ENCODE data around the gene INPP4B. TPM values are rescaled to one million over a fixed set of nuclear protein-coding genes. Genes with fewer than 3 reads are reported as not detected.

Gene INPP4B
- total and polyA plus RNA-seq, 2 of the 4 experiments (the other 2 are of a cell fraction): 1.8 to 14.0 TPM

GRCh38 chr4:142156256-142156655 lies 689.8 kb downstream of the INPP4B start:
- Histone ChIP-seq H4K8ac (ENCODE audit: low read depth in 2 of 2, low read length in 2 of 2) (no peak overlapping the region), H3K56ac (ENCODE audit: extremely low read depth, insufficient read depth, low read length) (no peak overlapping the region), H3K4ac (ENCODE audit: low read depth, low read length) (no peak overlapping the region), H3K79me1 (ENCODE audit: low read depth in 1 of 2, low read length in 2 of 2) (no peaks in the 10 kb centered on the region), H3K18ac (ENCODE audit: low read depth, low read length) (no peak overlapping the region), H2AFZ (replicated peaks; ENCODE audit: low read length, poor library complexity) (no peak overlapping the region), H3K4me3 (ENCODE audit: insufficient read depth, low read depth, low read length) (no peak overlapping the region), H2BK5ac (ENCODE audit: low read depth, low read length, poor library complexity, severe bottlenecking) (no peak overlapping the region), H3K9me1 (ENCODE audit: insufficient read depth, low read length) (no peaks in the 10 kb centered on the region), H3K4me2 (ENCODE audit: low read depth, low read length) (no peak overlapping the region), H2BK20ac (ENCODE audit: low read depth, low read length) (no peak overlapping the region), H3K27ac (ENCODE audit: insufficient read depth, low read length) (no peak overlapping the region), H4K5ac (ENCODE audit: low read depth, low read length) (no peak overlapping the region), H2BK15ac (ENCODE audit: low read depth, low read length) (no peak overlapping the region), H3K23ac (ENCODE audit: low read depth, low read length) (no peak overlapping the region), H2AK5ac (ENCODE audit: low read depth, low read length) (no peak overlapping the region), H4K91ac (ENCODE audit: insufficient read depth, low read depth, low read length) (no peak overlapping the region), H3K9ac (ENCODE audit: low read depth, low read length) (no peak overlapping the region), H2BK120ac (ENCODE audit: low read depth, low read length) (no peak overlapping the region), H3K4me1 (ENCODE audit: control insufficient read depth, insufficient read depth, low read length) (no peaks in the 10 kb centered on the region; the same call in 1 of the 2 replicates), H3K14ac (replicated peaks; ENCODE audit: low read depth, low read length) (no peak overlapping the region), H3K9me3 (ENCODE audit: control insufficient read depth, insufficient read depth, low read length) (no peaks in the 10 kb centered on the region), H3K36me3 (ENCODE audit: control insufficient read depth, insufficient read depth, low read length) (0 out of 2 replicates have a peak, but pooled peaks cover 1% of the 10 kb centered on the region), H4K20me1 (ENCODE audit: insufficient read depth, low read length) (no peaks in the 10 kb centered on the region), H3K27me3 (ENCODE audit: control insufficient read depth, insufficient read depth, low read length) (no peaks in the 10 kb centered on the region), H2AK9ac (replicated peaks; ENCODE audit: low read depth, low read length, poor library complexity) (no peak overlapping the region)
- ChIA-PET CTCF (no interaction called here), POLR2A (ENCODE audit: unreplicated experiment) (no interaction called here)
- BruUV-seq (replicated peaks): no TSS peak
- TF ChIP-seq RCOR1 (IDR thresholded peaks at IDR 0.05; ENCODE audit: insufficient replicate concordance, low read length) (no peak), BHLHE40 (IDR thresholded peaks at IDR 0.05; ENCODE audit: low read depth, low read length) (no peak), ELK1 (IDR thresholded peaks at IDR 0.05; ENCODE audit: borderline replicate concordance, low read depth, low read length) (no peak), NFE2L2 (IDR thresholded peaks at IDR 0.05; ENCODE audit: low read depth, low read length) (no peak)
- no peak for ATAC-seq (ENCODE audit: low read depth)
- intact Hi-C loops (cut with micrococcal nuclease): no loop called here
- in situ Hi-C loops (cut with MboI; ENCODE audit: low sequenced_read_pairs): no loop called here
- no peak for DNase-seq
- dilution Hi-C loops (cut with HindIII; ENCODE audit: low sequenced_read_pairs, unreplicated experiment): no loop called here
